Neural cell (in vitro differentiated cells): Measurements from ENCODE around the gene PLA2G2D. TPM values are rescaled to one million over a fixed set of nuclear protein-coding genes. Genes with fewer than 3 reads are reported as not detected.

Experiments used
- H2AFZ ChIP-seq: fragments of 200-600, 300-800 bp; sonication (generic), shearing (Covaris generic); 2 replicates; pipeline ENCODE4 v1.6.0; 2014; ENCODE audit warnings: low read depth, mild to moderate bottlenecking, antibody characterized with exemption, low read length, moderate library complexity
- H3F3A ChIP-seq: fragments of 200-600 bp; shearing (Covaris generic); 2 replicates; pipeline ENCODE4 v1.6.1; 2016; ENCODE audit warnings: mild to moderate bottlenecking, moderate library complexity, mixed read lengths, antibody characterized with exemption, low read length; ENCODE audit not compliant: insufficient read depth, poor library complexity, severe bottlenecking
- H3K27ac ChIP-seq: fragments of 200-600, 300-800 bp; sonication (generic), shearing (Covaris generic); 2 replicates; pipeline ENCODE4 v1.5.1; 2014; ENCODE audit warnings: mild to moderate bottlenecking, low read length, moderate library complexity
- H3K27me3 ChIP-seq: fragments of 300-800, 200-600 bp; sonication (generic), shearing (Covaris generic); 2 replicates; pipeline ENCODE4 v1.6.0; 2014; ENCODE audit warnings: mild to moderate bottlenecking, low read depth, low read length, moderate library complexity; ENCODE audit not compliant: insufficient read depth
- H3K36me3 ChIP-seq: fragments of 300-800, 200-600 bp; sonication (generic), shearing (Covaris generic); 2 replicates; pipeline ENCODE4 v1.5.1; 2014; ENCODE audit warnings: mild to moderate bottlenecking, antibody characterized with exemption, low read length, moderate library complexity; ENCODE audit not compliant: insufficient read depth
- H3K4me2 ChIP-seq: fragments of 300-800, 200-600 bp; sonication (generic), shearing (Covaris generic); 2 replicates; pipeline ENCODE4 v1.6.0; 2014; ENCODE audit warnings: mild to moderate bottlenecking, low read length
- H3K4me3 ChIP-seq: fragments of 300-800, 200-600 bp; sonication (generic), shearing (Covaris generic); 2 replicates; pipeline ENCODE4 v1.5.1; 2014; ENCODE audit warnings: mild to moderate bottlenecking, low read length, moderate library complexity
- H3K79me2 ChIP-seq: fragments of 200-600 bp; shearing (Covaris generic); replicated peaks from 2 replicates; pipeline ENCODE4 v1.6.0; 2014; ENCODE audit warnings: mild to moderate bottlenecking, low read length, moderate library complexity; ENCODE audit not compliant: insufficient read depth
- H3K9ac ChIP-seq: fragments of 300-800, 200-600 bp; sonication (generic), shearing (Covaris generic); 2 replicates; pipeline ENCODE4 v1.6.1; 2016; ENCODE audit warnings: mild to moderate bottlenecking, low read length, mixed read lengths
- H3K9me2 ChIP-seq: fragments of 200-600 bp; shearing (Covaris generic); 2 replicates; pipeline ENCODE4 v1.6.1; 2016; ENCODE audit warnings: mild to moderate bottlenecking, low read length, mixed read lengths; ENCODE audit not compliant: insufficient read depth
- H3K9me3 ChIP-seq: fragments of 200-600, 300-800 bp; sonication (generic), shearing (Covaris generic); 2 replicates; pipeline ENCODE4 v1.6.1; 2016; ENCODE audit warnings: mild to moderate bottlenecking, mixed run types, low read length, moderate library complexity, mixed read lengths
- H4K20me1 ChIP-seq: fragments of 200-600 bp; shearing (Covaris generic); 2 replicates; pipeline ENCODE4 v1.6.1; 2016; ENCODE audit warnings: mild to moderate bottlenecking, mixed run types; ENCODE audit not compliant: insufficient read depth
- EP300 ChIP-seq: fragments of 450-650 bp; conservative IDR thresholded peaks from 2 replicates; pipeline ENCODE4 v1.6.1; 2014; ENCODE audit warnings: antibody characterized with exemption, mild to moderate bottlenecking, moderate library complexity; ENCODE audit not compliant: poor library complexity, severe bottlenecking
- EZH2 ChIP-seq: fragments of 200-600, 300-800 bp; shearing (Covaris generic), sonication (generic); IDR thresholded peaks from 2 replicates; pipeline ENCODE4 v1.6.1; 2014; ENCODE audit warnings: antibody characterized with exemption, low read length, borderline replicate concordance, mild to moderate bottlenecking; ENCODE audit not compliant: insufficient read depth, poor library complexity, severe bottlenecking
- MXI1 ChIP-seq: fragments of 450-650 bp; conservative IDR thresholded peaks from 2 replicates; pipeline ENCODE4 v1.6.1; 2014; ENCODE audit warnings: antibody characterized with exemption, mild to moderate bottlenecking; ENCODE audit not compliant: poor library complexity, severe bottlenecking
- POLR2AphosphoS5 ChIP-seq: IDR thresholded peaks from 2 replicates; pipeline ENCODE4 v1.6.1; 2012
- RAD21 ChIP-seq: fragments of 450-650 bp; conservative IDR thresholded peaks from 2 replicates; pipeline ENCODE4 v1.6.1; 2014; ENCODE audit warnings: antibody characterized with exemption, mild to moderate bottlenecking, moderate library complexity
- SMC3 ChIP-seq: fragments of 450-650 bp; conservative IDR thresholded peaks from 2 replicates; pipeline ENCODE4 v1.6.1; 2014; ENCODE audit warnings: antibody characterized with exemption, mild to moderate bottlenecking, moderate library complexity; ENCODE audit not compliant: poor library complexity
- TAF1 ChIP-seq: IDR thresholded peaks from 2 replicates; pipeline ENCODE4 v1.6.1; 2012; ENCODE audit warnings: low read depth
- polyA plus RNA-seq: library from polyadenylated mRNA; depleted of rRNA; stranded (reverse); fragments of >200 nt; gene quantifications from 2 replicates; pipeline ENCODE4 v1.2.3, GENCODE V29; 2014
- TF ChIP-seq, protein P1 (sequence below): fragments of 450-650 bp; IDR thresholded peaks from 2 replicates; pipeline ENCODE4 v1.5.1; 2014; ENCODE audit warnings: antibody characterized with exemption, mild to moderate bottlenecking, moderate library complexity; ENCODE audit not compliant: poor library complexity, severe bottlenecking
- TF ChIP-seq, protein P2 (sequence below): IDR thresholded peaks from 2 replicates; pipeline ENCODE4 v1.6.1; 2012; ENCODE audit warnings: borderline replicate concordance

PLA2G2D gene
- polyA plus RNA-seq, 1 donor from 2014 or later, result not detected

DNA sequence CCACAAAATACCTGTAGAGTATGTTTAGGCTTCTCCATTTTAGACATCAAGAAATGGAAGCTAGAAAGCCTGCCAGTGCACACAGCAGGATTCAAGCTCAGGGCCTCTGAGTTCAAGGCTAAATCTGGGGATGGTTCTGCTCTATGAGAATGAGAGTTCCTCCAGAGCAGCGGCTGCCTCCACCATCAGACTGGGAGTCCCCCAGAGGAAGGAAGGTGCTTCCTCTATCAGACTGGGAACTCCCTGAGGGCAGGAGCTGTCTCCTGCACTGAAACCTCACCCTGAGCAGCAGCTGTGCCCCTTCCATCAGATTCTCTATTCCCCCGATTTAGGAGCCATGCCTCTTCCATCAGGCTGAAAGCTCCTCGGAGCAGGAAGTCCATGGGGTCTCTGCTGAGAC, 29.2 kb downstream of the PLA2G2D start:
- Histone ChIP-seq H3K27me3 (no peaks in the 10 kb centered on the region), H2AFZ (no peak overlapping the region), H3F3A (no peaks in the 10 kb centered on the region), H3K27ac (no peak overlapping the region), H3K9ac (no peak overlapping the region), H3K79me2 (no peaks in the 10 kb centered on the region), H3K4me3 (no peak overlapping the region), H3K36me3 (no peaks in the 10 kb centered on the region), H3K9me2 (no peaks in the 10 kb centered on the region), H3K4me2 (no peak overlapping the region), H3K9me3 (no peaks in the 10 kb centered on the region), H4K20me1 (no peaks in the 10 kb centered on the region)
- TF ChIP-seq EP300 (no peak), RAD21 (no peak), POLR2AphosphoS5 (no peak), TAF1 (no peak), SMC3 (no peak), EZH2 (no peak), MXI1 (no peak)
- TF ChIP-seq, protein P1, sequence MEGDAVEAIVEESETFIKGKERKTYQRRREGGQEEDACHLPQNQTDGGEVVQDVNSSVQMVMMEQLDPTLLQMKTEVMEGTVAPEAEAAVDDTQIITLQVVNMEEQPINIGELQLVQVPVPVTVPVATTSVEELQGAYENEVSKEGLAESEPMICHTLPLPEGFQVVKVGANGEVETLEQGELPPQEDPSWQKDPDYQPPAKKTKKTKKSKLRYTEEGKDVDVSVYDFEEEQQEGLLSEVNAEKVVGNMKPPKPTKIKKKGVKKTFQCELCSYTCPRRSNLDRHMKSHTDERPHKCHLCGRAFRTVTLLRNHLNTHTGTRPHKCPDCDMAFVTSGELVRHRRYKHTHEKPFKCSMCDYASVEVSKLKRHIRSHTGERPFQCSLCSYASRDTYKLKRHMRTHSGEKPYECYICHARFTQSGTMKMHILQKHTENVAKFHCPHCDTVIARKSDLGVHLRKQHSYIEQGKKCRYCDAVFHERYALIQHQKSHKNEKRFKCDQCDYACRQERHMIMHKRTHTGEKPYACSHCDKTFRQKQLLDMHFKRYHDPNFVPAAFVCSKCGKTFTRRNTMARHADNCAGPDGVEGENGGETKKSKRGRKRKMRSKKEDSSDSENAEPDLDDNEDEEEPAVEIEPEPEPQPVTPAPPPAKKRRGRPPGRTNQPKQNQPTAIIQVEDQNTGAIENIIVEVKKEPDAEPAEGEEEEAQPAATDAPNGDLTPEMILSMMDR, result no peak
- TF ChIP-seq, protein P2, sequence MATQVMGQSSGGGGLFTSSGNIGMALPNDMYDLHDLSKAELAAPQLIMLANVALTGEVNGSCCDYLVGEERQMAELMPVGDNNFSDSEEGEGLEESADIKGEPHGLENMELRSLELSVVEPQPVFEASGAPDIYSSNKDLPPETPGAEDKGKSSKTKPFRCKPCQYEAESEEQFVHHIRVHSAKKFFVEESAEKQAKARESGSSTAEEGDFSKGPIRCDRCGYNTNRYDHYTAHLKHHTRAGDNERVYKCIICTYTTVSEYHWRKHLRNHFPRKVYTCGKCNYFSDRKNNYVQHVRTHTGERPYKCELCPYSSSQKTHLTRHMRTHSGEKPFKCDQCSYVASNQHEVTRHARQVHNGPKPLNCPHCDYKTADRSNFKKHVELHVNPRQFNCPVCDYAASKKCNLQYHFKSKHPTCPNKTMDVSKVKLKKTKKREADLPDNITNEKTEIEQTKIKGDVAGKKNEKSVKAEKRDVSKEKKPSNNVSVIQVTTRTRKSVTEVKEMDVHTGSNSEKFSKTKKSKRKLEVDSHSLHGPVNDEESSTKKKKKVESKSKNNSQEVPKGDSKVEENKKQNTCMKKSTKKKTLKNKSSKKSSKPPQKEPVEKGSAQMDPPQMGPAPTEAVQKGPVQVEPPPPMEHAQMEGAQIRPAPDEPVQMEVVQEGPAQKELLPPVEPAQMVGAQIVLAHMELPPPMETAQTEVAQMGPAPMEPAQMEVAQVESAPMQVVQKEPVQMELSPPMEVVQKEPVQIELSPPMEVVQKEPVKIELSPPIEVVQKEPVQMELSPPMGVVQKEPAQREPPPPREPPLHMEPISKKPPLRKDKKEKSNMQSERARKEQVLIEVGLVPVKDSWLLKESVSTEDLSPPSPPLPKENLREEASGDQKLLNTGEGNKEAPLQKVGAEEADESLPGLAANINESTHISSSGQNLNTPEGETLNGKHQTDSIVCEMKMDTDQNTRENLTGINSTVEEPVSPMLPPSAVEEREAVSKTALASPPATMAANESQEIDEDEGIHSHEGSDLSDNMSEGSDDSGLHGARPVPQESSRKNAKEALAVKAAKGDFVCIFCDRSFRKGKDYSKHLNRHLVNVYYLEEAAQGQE, result no peak

DNA sequence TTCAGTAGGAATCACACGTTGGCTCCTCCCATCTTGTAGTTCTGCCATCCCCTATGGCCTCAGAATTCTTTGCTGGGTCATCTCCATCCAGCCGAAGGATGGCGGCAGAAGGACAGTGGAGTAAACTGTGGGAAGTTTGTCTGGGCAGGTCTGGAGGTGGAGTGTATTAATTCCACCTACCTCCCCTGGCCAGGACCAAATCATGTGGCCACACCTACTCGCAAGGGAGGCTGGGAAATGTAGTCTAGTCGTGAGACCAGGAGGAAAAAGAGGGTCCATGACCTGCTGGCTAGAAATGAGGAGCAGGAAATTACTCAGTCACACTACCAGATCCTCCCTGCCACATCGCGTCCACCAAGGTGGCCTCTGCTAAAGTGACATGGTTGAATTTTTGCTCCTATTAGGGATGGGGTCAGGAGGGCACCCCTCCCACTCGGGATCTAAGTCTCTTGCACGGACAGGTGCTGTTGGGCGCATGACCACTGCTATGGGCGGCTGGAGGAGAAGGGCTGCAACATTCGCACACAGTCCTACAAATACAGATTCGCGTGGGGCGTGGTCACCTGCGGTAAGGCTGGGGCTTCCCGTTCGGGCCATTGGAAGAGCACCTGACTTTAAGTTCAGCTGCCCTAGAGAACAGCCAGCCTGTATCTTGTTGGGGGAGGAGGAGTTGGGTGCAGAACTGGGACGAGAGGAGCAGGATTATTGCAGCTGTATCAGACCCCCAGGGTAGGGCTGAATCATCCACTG, 29.8 kb downstream of the PLA2G2D start:
- H3K27ac ChIP-seq, result no peak overlapping the region
- H3K4me2 ChIP-seq, result no peak overlapping the region
- H2AFZ ChIP-seq, result no peak overlapping the region

More for the DNA sequence above, 29.8 kb downstream of the PLA2G2D start:
- Histone ChIP-seq H3K4me3 (no peak overlapping the region), H3K9ac (no peak overlapping the region), H3K9me2 (no peaks in the 10 kb centered on the region), H3F3A (no peaks in the 10 kb centered on the region), H3K36me3 (no peaks in the 10 kb centered on the region), H4K20me1 (no peaks in the 10 kb centered on the region), H3K9me3 (no peaks in the 10 kb centered on the region), H3K79me2 (no peaks in the 10 kb centered on the region), H3K27me3 (no peaks in the 10 kb centered on the region)
- TF ChIP-seq TAF1, result no peak
